K562 (cell line): ENCODE measurements around the gene DHDDS. TPM values are rescaled to one million over a fixed set of nuclear protein-coding genes. Genes with fewer than 3 reads are reported as not detected.

Source experiments
- CHD7 ChIP-seq: fragments of 200-600 bp; sonication (generic); IDR thresholded peaks from one replicate; pipeline ENCODE4 v1.6.1; 2012; ENCODE audit warnings: mild to moderate bottlenecking, low read depth, low read length, inconsistent platforms
- NEUROD1 ChIP-seq: fragments of 150-350 bp; IDR thresholded peaks from 2 replicates; pipeline ENCODE4 v1.6.1; 2014; ENCODE audit warnings: borderline replicate concordance, low read length, low read depth; ENCODE audit not compliant: partially characterized antibody
- NFE2 ChIP-seq: IDR thresholded peaks from 2 replicates; pipeline ENCODE4 v1.6.1; 2014; ENCODE audit warnings: antibody characterized with exemption, low read depth
- PBX2 ChIP-seq, 2 experiments: IDR thresholded peaks in 1 of 2; conservative IDR thresholded peaks in 1 of 2; 2 replicates each; pipeline ENCODE4 v1.6.1; 2016; ENCODE audit warnings: low read depth in 2 of 2, mild to moderate bottlenecking in 1 of 2, missing compliant biosample characterization in 1 of 2, missing genetic modification characterization in 1 of 2, moderate library complexity in 1 of 2
- SAFB ChIP-seq: fragments of 200-400 bp; formaldehyde crosslinking; IDR thresholded peaks from 2 replicates; pipeline ENCODE4 v1.6.1; 2017; ENCODE audit warnings: low read depth, low read length, borderline replicate concordance
- polyA plus RNA-seq, 8 experiments: library from polyadenylated mRNA; depleted of rRNA in 4 of 8; stranded (reverse) in 5 of 8; unstranded in 3 of 8; fragments of >200 nt; fragmentation: Nextera tagmentation in 2 of 8; fragmentation: Illumina TruSeq in 1 of 8; extraction: Ambion mirVana in 2 of 8; extraction: Trizol in 1 of 8; gene quantifications; 2 replicates each; pipeline versions ENCODE4 v1.2.1 to v1.2.3, GENCODE V29; 2011 to 2014; ENCODE audit warnings: inconsistent platforms in 1 of 8, missing spikeins in 1 of 8
- total RNA-seq, 7 experiments: library from RNA; depleted of rRNA in 6 of 7; stranded (reverse); fragments of >200 nt in 6 of 7; fragmentation: Illumina TruSeq in 2 of 7; extraction: Trizol in 2 of 7; gene quantifications; 2 replicates each; pipeline versions ENCODE4 v1.2.1 to v1.2.3, GENCODE V29; 2011 to 2021; ENCODE audit warnings: low replicate concordance in 1 of 7
- TF ChIP-seq, protein P1 (sequence below): sonication (generic); formaldehyde crosslinking; IDR thresholded peaks from 2 replicates; pipeline ENCODE4 v1.8.1; 2023; ENCODE audit warnings: mild to moderate bottlenecking, missing genetic modification reagents

DHDDS gene
- total and polyA plus RNA-seq, 9 of the 15 experiments (the other 6 are each of a cell fraction or from before 2014, with no cell fraction given), result 33.3 to 55.0 (median 44.3) TPM

DNA sequence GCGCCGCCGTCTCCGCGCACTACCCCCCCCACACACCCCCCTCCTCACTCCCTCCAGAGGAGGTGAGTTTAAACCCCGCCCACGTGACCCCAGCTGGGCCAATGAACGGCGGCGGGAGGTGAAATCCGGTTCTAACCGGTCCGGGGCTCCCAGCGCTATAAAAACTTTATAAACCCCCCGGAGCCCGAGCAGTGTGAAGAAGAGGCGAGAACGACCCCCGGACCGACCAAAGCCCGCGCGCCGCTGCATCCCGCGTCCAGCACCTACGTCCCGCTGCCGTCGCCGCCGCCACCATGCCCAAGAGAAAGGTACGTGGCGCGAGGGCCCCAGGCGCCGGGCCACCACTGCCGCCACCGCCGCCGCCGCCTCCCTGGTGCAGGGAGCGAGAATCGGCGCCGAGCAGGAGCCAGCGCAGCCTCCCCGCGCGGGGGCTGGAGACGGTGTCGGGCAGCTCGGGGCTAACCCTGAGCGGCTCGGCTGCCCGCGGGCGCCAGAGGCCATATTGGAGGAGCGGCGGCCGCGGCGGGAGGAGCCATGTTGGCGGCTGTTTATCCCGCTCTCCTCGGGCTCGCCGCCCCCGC is 40.3 kb downstream of the DHDDS start, which contains the start of gene HMGN2 (continued):
- TF ChIP-seq, protein P1, sequence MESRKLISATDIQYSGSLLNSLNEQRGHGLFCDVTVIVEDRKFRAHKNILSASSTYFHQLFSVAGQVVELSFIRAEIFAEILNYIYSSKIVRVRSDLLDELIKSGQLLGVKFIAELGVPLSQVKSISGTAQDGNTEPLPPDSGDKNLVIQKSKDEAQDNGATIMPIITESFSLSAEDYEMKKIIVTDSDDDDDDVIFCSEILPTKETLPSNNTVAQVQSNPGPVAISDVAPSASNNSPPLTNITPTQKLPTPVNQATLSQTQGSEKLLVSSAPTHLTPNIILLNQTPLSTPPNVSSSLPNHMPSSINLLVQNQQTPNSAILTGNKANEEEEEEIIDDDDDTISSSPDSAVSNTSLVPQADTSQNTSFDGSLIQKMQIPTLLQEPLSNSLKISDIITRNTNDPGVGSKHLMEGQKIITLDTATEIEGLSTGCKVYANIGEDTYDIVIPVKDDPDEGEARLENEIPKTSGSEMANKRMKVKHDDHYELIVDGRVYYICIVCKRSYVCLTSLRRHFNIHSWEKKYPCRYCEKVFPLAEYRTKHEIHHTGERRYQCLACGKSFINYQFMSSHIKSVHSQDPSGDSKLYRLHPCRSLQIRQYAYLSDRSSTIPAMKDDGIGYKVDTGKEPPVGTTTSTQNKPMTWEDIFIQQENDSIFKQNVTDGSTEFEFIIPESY (CRISPR knock-in tag), result peak; percentile 50; the same call in 1 of the 2 replicates
- TF ChIP-seq NEUROD1 (peak; percentile 25), NFE2 (no peak), SAFB (no peak), PBX2 (CRISPR knock-in tag; IDR thresholded peaks at IDR 0.05; ENCODE audit: low read depth) (no peak), PBX2 (tag; conservative IDR thresholded peaks at IDR 0.05; ENCODE audit: low read depth) (no peak), CHD7 (no peak)
